ENCODE data around the gene MKS1. TPM values are rescaled to one million over a fixed set of nuclear protein-coding genes. Genes with fewer than 3 reads are reported as not detected.
A peak's percentile ranks its signal among the peaks of the same experiment; 100 is the strongest.

MKS1 gene
- total RNA-seq, 2 donors from 2014 or later, result 9.4 to 9.7 TPM

GRCh38 chr17:58208344-58208743 is 10.7 kb downstream of the MKS1 start:
- intact Hi-C loops (cut with DNase I), result no loop called here
- no peak for DNase-seq (ENCODE audit: low spot score)

GRCh38 chr17:58207451-58207850 is 11.6 kb downstream of the MKS1 start:
- DNase-seq (ENCODE audit: low spot score), result no peak
- intact Hi-C loops (cut with DNase I), result no loop called here

- intact Hi-C loops (cut with DNase I), result no loop called here
- no peak for DNase-seq (ENCODE audit: low spot score)
Measured at GRCh38 chr17:58205936-58206335, 13.1 kb downstream of the MKS1 start.

GRCh38 chr17:58204796-58205195 is 14.3 kb downstream of the MKS1 start:
- no peak for DNase-seq (ENCODE audit: low spot score)
- intact Hi-C loops (cut with DNase I), result no loop called here

- intact Hi-C loops (cut with DNase I), result no loop called here
- DNase-seq (ENCODE audit: low spot score), result no peak
Measured at GRCh38 chr17:58202859-58203258, 16.2 kb downstream of the MKS1 start.

- DNase-seq (ENCODE audit: low spot score), result no peak
- intact Hi-C loops (cut with DNase I), result no loop called here
Measured at GRCh38 chr17:58200024-58200633, 18.9 kb downstream of the MKS1 start.

- intact Hi-C loops (cut with DNase I), result no loop called here
- DNase-seq (ENCODE audit: low spot score), result no peak
Measured at GRCh38 chr17:58196610-58197009, 22.4 kb downstream of the MKS1 start.

GRCh38 chr17:58195518-58196123 is 23.4 kb downstream of the MKS1 start:
- no peak for DNase-seq (ENCODE audit: low spot score)
- intact Hi-C loops (cut with DNase I), result no loop called here

- intact Hi-C loops (cut with DNase I), result no loop called here
- no peak for DNase-seq (ENCODE audit: low spot score)
Measured at GRCh38 chr17:58193641-58194255, 25.3 kb downstream of the MKS1 start.

GRCh38 chr17:58192612-58193011 is 26.4 kb downstream of the MKS1 start, which contains the start of gene EPX:
Gene EPX (plus strand): TSS chr17:58192726. CDS start chr17:58192847, 121 bp downstream.
- no peak for DNase-seq (ENCODE audit: low spot score)
- intact Hi-C loops (cut with DNase I), result no loop called here

- intact Hi-C loops (cut with DNase I), result no loop called here
- DNase-seq (ENCODE audit: low spot score), result no peak
Measured at GRCh38 chr17:58191241-58191896, 27.7 kb downstream of the MKS1 start.

- peak; percentile 91 for DNase-seq (ENCODE audit: low spot score)
- intact Hi-C loops (cut with DNase I), result no loop called here
Measured at GRCh38 chr17:58189436-58190146, 29.5 kb downstream of the MKS1 start.

- DNase-seq (ENCODE audit: low spot score), result no peak
- intact Hi-C loops (cut with DNase I), result no loop called here
Measured at GRCh38 chr17:58187675-58188074, 31.4 kb downstream of the MKS1 start.

GRCh38 chr17:58187063-58187462 is 32.0 kb downstream of the MKS1 start:
- DNase-seq (ENCODE audit: low spot score), result no peak

GRCh38 chr17:58186591-58186990 is 32.5 kb downstream of the MKS1 start:
- DNase-seq (ENCODE audit: low spot score), result no peak
- intact Hi-C loops (cut with DNase I), result no loop called here

More at GRCh38 chr17:58187063-58187462, 32.0 kb downstream of the MKS1 start:
- intact Hi-C loops (cut with DNase I), result no loop called here

- intact Hi-C loops (cut with DNase I), result no loop called here
- no peak for DNase-seq (ENCODE audit: low spot score)
Measured at GRCh38 chr17:58184986-58185761, 33.9 kb downstream of the MKS1 start.

- intact Hi-C loops (cut with DNase I), result no loop called here
- no peak for DNase-seq (ENCODE audit: low spot score)
Measured at GRCh38 chr17:58184308-58184985, 34.6 kb downstream of the MKS1 start.

GRCh38 chr17:58183514-58183913 is 35.5 kb downstream of the MKS1 start:
- intact Hi-C loops (cut with DNase I), result no loop called here
- no peak for DNase-seq (ENCODE audit: low spot score)
